GM19452 (cell line): ENCODE measurements around the gene RAPGEF4.

Source experiments
- ATAC-seq: cut with Tn5 transposase; IDR thresholded peaks from one replicate; pipeline ENCODE4 v1.9.1; 2021; ENCODE audit not compliant: unreplicated experiment

The RAPGEF4 gene

GRCh38 chr2:172821370-172822338, 86.0 kb downstream of the RAPGEF4 start:
- ATAC-seq = no peak

- ATAC-seq = no peak
Observed at GRCh38 chr2:172822585-172822984, 86.9 kb downstream of the RAPGEF4 start.

DNA sequence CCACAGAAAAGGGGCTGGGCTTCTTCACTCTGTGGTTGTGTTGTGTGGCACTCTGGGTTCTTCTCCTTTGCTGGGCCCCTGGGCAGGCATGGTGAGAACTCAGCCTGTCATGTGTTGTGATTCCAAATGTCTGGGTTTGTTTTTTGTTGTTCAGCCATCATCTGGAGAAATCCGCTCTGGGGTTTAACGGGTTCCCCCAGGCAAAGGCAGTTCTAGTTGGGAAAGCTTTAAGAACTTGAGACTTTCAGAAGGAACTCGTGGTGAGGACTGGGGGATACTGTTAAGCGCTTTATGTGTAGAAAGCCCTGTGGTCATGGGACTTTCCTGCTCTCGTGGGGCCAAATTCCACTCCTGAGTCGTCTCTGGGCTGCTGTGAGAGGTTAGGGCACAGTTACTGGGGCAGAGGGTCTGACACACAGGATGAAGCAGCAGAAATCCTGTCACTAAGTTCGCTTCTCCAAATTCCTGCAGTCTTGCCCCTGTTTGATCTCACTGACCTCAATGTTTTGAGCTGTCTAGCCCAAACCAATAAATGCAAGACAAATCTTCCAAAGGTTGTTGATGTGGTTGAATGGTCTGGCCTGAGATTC, 87.7 kb downstream of the RAPGEF4 start:
- no peak for ATAC-seq

GRCh38 chr2:172826522-172826921, 90.9 kb downstream of the RAPGEF4 start:
- no peak for ATAC-seq

DNA sequence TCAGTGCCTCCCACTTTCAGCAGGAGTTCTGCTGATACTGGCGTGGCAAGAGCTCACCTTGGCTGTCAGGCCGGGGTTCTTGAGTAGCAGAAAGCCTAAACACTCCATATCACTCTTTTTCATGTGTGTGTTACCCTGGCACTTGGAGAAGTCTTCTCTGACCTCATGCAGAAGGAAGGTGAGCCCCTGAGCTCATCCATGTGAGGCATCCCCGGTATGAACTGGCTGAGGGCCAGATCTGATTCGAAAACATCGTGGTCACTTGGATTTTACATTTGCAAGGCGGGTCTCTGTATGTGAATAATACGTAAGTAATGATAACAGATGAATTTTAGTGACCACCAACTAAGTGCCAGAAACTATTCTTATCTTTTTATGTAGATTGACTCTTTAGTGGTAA, 93.6 kb downstream of the RAPGEF4 start:
- no peak for ATAC-seq

- no peak for ATAC-seq
Observed at GRCh38 chr2:172830482-172830881, 94.8 kb downstream of the RAPGEF4 start.

DNA sequence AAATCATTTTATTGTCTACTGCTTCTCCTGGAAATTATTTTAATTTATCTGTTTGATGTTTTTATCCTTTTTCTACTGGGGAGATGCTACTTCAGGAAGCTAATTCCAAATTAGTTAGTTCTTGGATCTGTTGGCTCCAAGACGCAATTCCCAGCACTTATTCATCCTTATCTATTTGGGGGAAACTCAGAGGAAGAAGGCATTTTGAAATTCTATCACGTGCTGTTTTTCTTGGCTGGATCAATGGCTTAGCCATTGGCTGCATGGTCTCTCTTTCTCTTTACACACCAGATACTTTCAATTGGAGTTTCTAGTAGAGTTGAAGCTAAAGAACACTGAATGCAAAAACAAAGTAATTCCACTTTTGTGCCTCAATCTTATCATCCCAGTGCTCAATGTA, 98.3 kb downstream of the RAPGEF4 start:
- no peak for ATAC-seq

GRCh38 chr2:172834881-172835280, 99.2 kb downstream of the RAPGEF4 start:
- no peak for ATAC-seq

GRCh38 chr2:172836347-172836821, 100.7 kb downstream of the RAPGEF4 start:
- no peak for ATAC-seq

DNA sequence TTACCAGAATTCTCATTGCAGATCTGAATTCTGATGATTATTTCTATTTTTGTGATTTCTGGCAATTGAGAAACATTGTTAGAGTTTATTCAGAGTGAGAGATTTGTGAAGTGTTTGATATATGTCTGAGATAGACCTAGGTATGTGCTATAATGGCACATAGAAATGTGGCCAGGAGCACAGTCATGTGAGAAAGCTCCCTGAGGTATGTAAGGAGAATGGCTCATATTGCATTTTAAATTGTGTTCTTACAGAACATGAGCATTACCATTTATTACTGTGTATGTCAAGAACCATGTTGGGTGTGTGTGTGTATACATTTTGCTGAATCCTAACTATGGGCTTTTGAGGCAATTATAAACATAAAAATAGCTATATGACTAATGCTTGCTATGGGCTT, 101.2 kb downstream of the RAPGEF4 start:
- no peak for ATAC-seq

DNA sequence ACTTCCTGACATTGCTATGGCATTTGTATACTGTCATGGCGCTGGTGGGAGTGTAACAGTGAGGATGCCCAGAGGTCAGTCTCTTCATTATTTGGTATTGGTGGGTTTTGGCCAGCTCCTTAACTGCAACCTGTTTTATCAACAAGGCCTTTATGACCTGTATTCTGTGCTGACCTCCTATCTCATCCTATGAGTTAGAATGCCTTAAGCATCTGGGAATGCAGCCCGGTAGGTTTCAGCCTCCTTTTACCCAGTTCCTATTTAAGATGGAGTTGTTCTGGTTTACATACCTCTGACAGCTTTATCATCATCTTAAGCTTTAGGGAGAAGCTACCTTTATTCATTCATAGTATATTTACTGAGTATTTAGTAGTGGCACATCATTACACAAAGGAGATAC, 103.8 kb downstream of the RAPGEF4 start:
- no peak for ATAC-seq

DNA sequence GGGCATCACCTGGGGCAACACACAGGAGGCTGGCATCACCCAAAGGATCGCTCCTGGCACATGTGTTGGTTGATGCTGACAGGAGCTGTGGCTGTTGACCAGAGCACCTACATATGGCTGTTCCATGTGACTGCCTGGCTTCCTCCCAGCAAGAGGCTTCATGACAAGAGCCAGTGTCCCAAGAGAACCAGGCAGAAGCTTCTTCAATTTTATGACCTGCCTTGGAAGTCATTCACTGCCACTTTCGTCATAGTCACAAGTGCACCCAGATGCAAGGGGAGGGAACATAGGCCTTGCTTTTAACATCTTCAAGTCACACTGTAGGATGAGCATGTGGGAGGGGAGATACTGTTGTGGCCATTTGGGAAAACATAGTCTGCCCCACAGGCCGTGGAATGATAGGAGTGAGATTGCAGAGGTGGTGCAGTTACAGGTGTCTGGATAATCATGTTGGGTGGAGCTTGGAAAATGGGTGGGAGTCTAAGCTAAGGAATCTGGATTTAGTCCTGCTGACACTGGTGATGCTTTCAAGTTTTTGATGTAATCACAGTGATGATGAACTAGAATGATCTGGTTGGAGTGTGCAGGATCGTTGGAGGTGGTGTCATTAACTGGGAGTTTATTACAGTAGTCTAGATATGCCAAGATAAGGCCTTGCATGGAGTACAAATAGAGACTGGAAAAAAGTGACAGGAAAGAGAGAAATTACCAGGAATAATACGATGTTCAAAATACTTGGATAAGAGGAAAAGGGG, 107.0 kb downstream of the RAPGEF4 start:
- ATAC-seq = no peak

DNA sequence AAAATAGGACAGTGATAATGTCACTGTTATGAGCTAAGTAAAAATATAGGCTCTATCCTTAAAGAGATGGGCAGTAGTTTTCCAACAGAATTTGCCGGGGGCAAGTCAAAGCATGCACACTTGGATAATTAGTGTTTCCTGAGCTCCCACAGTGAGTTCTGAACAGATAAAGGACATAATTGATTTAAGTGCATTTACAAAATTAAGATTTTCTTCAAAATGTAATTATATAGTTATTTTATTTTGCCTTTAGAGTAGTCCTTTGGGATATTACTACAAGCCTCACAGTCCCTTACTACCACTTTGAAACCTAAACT, 107.6 kb downstream of the RAPGEF4 start:
- no peak for ATAC-seq

DNA sequence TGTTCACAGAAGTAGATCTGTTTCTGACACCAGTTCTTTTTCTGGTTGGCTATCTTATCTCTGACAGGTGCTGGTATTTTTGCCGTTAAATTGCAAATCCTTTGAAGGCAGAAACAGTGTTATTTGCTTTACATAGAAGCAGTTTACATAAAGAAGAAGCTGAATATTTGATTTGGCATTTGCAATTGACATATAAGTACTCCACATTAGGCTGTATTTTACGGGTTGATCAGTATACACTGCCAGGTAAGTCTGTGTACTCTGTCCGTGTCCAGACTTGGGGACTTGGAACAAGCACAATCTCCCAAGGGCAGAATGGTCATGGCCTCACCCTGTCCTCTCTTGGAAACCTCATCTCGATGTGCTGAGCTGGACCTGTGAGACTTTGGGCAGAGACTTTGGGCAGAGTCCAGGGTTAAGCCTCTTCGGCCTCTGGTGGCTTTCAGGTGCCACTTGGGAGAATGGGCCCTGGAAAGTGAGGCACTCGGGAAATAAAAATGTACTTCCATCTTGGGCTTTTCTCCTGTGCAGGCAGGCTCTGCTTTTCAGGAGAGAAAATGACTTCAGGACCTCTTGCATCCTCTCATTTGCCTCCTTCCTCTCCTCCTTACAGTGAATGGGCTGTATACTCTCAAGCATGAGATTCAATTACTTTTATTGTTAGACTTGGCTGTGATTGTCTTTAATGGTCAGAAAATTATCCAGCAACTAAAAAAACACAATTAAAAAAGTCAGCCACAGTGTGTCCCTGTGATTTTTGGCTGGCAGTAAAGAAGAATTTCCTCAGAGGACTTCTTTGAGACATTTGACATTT, 108.5 kb downstream of the RAPGEF4 start:
- no peak for ATAC-seq

DNA sequence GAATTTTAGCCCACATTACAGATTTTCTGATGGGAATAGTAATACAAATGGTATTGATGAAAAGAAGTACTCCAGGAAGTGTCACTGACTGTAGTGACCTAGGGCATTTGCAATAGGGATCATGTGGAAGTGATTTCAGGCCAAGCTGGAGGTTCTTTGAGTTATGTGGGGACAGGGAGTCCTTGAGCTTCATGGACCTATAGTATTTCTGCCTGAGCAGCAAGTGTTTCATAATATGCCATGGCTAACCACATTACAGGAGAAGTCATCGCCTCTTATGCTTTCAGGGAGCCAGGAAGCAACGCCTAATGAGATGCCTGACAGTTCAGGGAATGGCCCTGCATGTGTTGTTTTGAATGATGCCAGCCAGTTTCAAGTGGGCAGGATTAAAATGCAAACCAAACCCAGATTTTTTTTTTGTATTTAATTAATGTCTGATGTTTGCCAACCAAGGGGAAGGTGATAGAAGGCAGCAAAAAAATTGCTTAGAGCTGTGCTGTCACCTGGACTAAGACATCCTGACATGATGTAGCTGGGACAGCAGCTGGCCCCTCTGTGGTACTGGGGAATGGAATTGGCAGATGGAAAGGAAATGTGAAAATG, 109.5 kb downstream of the RAPGEF4 start:
- no peak for ATAC-seq

DNA sequence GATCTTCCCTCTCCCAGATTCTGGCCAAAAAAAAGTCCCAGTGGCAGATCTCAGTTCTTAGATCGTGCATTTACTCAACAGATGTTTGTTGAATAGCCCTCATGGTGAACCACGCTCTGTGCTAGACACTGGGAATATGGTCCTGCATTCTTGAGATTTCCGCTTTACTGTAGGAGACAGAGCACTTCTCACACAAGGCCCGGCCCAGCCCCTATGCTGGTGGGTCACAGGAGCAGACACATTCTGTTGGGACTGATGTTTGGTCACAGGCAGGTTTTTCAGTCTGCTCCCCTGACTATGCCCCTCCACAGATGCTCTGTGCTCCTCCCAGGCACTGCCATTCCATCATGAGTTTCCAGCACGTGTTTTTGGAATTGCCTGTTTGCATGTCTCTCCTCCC, 110.9 kb downstream of the RAPGEF4 start:
- ATAC-seq = no peak

GRCh38 chr2:172847188-172847587, 111.5 kb downstream of the RAPGEF4 start:
- ATAC-seq = no peak

DNA sequence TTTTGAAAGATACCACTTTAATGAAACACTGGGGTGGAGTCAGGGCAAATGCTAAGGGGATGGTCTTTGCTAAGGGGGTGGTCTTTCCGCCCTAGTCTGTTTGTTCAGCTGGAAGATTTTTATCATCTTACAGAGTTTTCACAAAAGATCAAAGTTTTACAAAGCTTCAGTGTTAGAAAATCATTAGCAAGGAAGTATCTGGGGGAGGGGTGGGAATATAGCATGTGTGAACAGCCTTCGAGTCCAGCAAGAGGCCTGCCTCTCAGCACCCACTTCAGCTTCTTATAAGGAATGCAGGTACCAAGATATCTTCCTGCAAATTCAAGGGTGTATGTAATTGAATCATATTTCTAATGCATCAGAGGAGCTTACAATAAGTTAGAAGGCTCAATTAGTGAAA, 112.9 kb downstream of the RAPGEF4 start:
- no peak for ATAC-seq

DNA sequence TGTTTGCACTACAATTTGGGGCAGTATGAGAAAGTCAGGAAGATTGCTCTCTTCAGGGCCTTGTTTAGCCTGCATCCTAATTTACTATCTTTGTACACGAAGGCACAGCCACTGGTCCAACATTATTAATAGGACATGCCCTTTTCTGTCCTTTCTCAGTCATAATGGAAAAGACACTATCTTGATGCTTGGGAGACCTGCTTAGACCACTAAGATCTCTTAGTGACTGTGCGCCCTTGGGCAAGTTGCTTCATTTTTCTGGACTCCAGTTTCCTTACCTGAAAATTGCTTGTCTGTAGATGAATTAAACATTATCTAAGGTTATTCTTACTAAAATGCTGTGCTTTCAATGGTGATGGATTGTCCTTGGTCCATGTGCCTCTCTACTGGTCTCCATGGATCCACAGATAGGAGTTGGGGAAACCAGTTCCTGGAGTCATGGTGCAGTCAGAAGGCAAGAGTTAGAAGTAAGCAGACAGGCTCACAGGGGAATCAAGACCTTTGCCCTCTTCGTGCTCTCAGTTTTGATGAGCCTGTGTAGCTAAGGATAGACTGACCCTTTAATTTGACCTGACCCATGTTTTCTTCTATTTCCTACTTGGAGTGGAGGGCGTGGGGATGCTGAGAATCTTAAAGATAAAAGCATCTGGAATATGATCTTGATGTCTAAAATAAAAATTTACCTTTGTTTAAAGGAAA, 114.0 kb downstream of the RAPGEF4 start:
- ATAC-seq = no peak

- ATAC-seq = no peak
Observed at GRCh38 chr2:172855588-172855987, 119.9 kb downstream of the RAPGEF4 start.
